K562 (cell line): ENCODE measurements around the gene IGSF3. TPM values are rescaled to one million over a fixed set of nuclear protein-coding genes. Genes with fewer than 3 reads are reported as not detected.

ENCODE experiments used
- ELK3 ChIP-seq: fragments of 450-650 bp; formaldehyde crosslinking; IDR thresholded peaks from 2 replicates; pipeline ENCODE4 v1.4.0; 2020; ENCODE audit warnings: mild to moderate bottlenecking
- FOXK2 ChIP-seq, 2 experiments: fragments of 450-650 bp; IDR thresholded peaks in 1 of 2; conservative IDR thresholded peaks in 1 of 2; 2 replicates each; pipeline ENCODE4 v1.6.1; 2016; ENCODE audit warnings: low read depth in 2 of 2, mild to moderate bottlenecking in 1 of 2
- HDAC6 ChIP-seq: IDR thresholded peaks from 2 replicates; pipeline ENCODE4 v1.6.1; 2012; ENCODE audit warnings: low read depth, mild to moderate bottlenecking, control low read depth, inconsistent platforms, low read length, moderate library complexity
- HOMEZ ChIP-seq: fragments of 250-450 bp; sonication (Bioruptor Pico); IDR thresholded peaks from 2 replicates; pipeline ENCODE4 v1.4.0; 2020; ENCODE audit warnings: mild to moderate bottlenecking, moderate library complexity
- LCOR ChIP-seq: sonication (generic); formaldehyde crosslinking; IDR thresholded peaks from 2 replicates; pipeline ENCODE4 v1.8.0; 2022; ENCODE audit warnings: mild to moderate bottlenecking, missing genetic modification reagents
- PHTF2 ChIP-seq: fragments of 250-450 bp; sonication (Bioruptor Pico); IDR thresholded peaks from 2 replicates; pipeline ENCODE4 v1.5.0; 2021; ENCODE audit warnings: mild to moderate bottlenecking
- RBM25 ChIP-seq: fragments of 200-400 bp; formaldehyde crosslinking; IDR thresholded peaks from 2 replicates; pipeline ENCODE4 v1.6.1; 2018; ENCODE audit warnings: low read length, low read depth, moderate library complexity; ENCODE audit not compliant: severe bottlenecking
- SMARCC2 ChIP-seq: fragments of 450-650 bp; IDR thresholded peaks from 2 replicates; pipeline ENCODE4 v1.6.1; 2017; ENCODE audit warnings: antibody characterized with exemption, moderate library complexity, mild to moderate bottlenecking, low read depth
- TAF9B ChIP-seq: fragments of 450-650 bp; IDR thresholded peaks from 2 replicates; pipeline ENCODE4 v1.6.1; 2018; ENCODE audit warnings: mild to moderate bottlenecking; ENCODE audit not compliant: partially characterized antibody
- ZBED1 ChIP-seq: IDR thresholded peaks from 2 replicates; pipeline ENCODE4 v1.6.1; 2014
- ZBTB49 ChIP-seq: sonication (generic); formaldehyde crosslinking; IDR thresholded peaks from 2 replicates; pipeline ENCODE4 v1.8.0; 2022; ENCODE audit warnings: missing genetic modification reagents, mild to moderate bottlenecking, borderline replicate concordance
- ZNF311 ChIP-seq: fragments of 250-450 bp; sonication (Bioruptor Pico); IDR thresholded peaks from 2 replicates; pipeline ENCODE4 v1.4.0; 2020; ENCODE audit warnings: mild to moderate bottlenecking, moderate library complexity
- ZZZ3 ChIP-seq: fragments of 450-650 bp; IDR thresholded peaks from 2 replicates; pipeline ENCODE4 v1.6.1; 2016; ENCODE audit warnings: antibody characterized with exemption, mild to moderate bottlenecking, moderate library complexity
- polyA plus RNA-seq, 8 experiments: library from polyadenylated mRNA; depleted of rRNA in 4 of 8; stranded (reverse) in 5 of 8; unstranded in 3 of 8; fragments of >200 nt; fragmentation: Nextera tagmentation in 2 of 8; fragmentation: Illumina TruSeq in 1 of 8; extraction: Ambion mirVana in 2 of 8; extraction: Trizol in 1 of 8; gene quantifications; 2 replicates each; pipeline versions ENCODE4 v1.2.1 to v1.2.3, GENCODE V29; 2011 to 2014; ENCODE audit warnings: inconsistent platforms in 1 of 8, missing spikeins in 1 of 8
- total RNA-seq, 7 experiments: library from RNA; depleted of rRNA in 6 of 7; stranded (reverse); fragments of >200 nt in 6 of 7; fragmentation: Illumina TruSeq in 2 of 7; extraction: Trizol in 2 of 7; gene quantifications; 2 replicates each; pipeline versions ENCODE4 v1.2.1 to v1.2.3, GENCODE V29; 2011 to 2021; ENCODE audit warnings: low replicate concordance in 1 of 7
- TF ChIP-seq, protein P1 (sequence below): fragments of 450-650 bp; formaldehyde crosslinking; IDR thresholded peaks from 2 replicates; pipeline ENCODE4 v1.4.0; 2020; ENCODE audit warnings: mild to moderate bottlenecking, moderate library complexity
- TF ChIP-seq, protein P2 (sequence below): fragments of 250-450 bp; sonication (Bioruptor Pico); IDR thresholded peaks from 2 replicates; pipeline ENCODE4 v1.5.0; 2022; ENCODE audit warnings: mild to moderate bottlenecking
- TF ChIP-seq, protein P3 (sequence below), 2 experiments: fragments of 450-650 bp in 1 of 2; sonication (generic) in 1 of 2; formaldehyde crosslinking; conservative IDR thresholded peaks; 2 replicates each; pipeline versions ENCODE4 v1.4.0 to v1.8.1; 2020 to 2022; ENCODE audit warnings: mild to moderate bottlenecking in 1 of 2, missing genetic modification reagents in 1 of 2
- TF ChIP-seq, protein P4 (sequence below): fragments of 450-650 bp; formaldehyde crosslinking; conservative IDR thresholded peaks from 2 replicates; pipeline ENCODE4 v1.4.0; 2022; ENCODE audit warnings: mild to moderate bottlenecking, missing genetic modification characterization

The IGSF3 gene
- total and polyA plus RNA-seq, 9 of the 15 experiments (the other 6 are each of a cell fraction or from before 2014, with no cell fraction given): 1.1 to 15.0 (median 8.3) TPM

GRCh38 chr1:116682641-116683221, 15.2 kb upstream of the IGSF3 start (continued):
- TF ChIP-seq RBM25: no peak
- peak; percentile 47; the same call in 1 of the 2 replicates for TF ChIP-seq ZNF311 (CRISPR knock-in tag)
- no peak for TF ChIP-seq ZZZ3
- TF ChIP-seq TAF9B: no peak
- TF ChIP-seq, protein P1, sequence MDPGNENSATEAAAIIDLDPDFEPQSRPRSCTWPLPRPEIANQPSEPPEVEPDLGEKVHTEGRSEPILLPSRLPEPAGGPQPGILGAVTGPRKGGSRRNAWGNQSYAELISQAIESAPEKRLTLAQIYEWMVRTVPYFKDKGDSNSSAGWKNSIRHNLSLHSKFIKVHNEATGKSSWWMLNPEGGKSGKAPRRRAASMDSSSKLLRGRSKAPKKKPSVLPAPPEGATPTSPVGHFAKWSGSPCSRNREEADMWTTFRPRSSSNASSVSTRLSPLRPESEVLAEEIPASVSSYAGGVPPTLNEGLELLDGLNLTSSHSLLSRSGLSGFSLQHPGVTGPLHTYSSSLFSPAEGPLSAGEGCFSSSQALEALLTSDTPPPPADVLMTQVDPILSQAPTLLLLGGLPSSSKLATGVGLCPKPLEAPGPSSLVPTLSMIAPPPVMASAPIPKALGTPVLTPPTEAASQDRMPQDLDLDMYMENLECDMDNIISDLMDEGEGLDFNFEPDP (CRISPR knock-in tag): no peak; the same call in 1 of the 2 replicates
- TF ChIP-seq, protein P2, sequence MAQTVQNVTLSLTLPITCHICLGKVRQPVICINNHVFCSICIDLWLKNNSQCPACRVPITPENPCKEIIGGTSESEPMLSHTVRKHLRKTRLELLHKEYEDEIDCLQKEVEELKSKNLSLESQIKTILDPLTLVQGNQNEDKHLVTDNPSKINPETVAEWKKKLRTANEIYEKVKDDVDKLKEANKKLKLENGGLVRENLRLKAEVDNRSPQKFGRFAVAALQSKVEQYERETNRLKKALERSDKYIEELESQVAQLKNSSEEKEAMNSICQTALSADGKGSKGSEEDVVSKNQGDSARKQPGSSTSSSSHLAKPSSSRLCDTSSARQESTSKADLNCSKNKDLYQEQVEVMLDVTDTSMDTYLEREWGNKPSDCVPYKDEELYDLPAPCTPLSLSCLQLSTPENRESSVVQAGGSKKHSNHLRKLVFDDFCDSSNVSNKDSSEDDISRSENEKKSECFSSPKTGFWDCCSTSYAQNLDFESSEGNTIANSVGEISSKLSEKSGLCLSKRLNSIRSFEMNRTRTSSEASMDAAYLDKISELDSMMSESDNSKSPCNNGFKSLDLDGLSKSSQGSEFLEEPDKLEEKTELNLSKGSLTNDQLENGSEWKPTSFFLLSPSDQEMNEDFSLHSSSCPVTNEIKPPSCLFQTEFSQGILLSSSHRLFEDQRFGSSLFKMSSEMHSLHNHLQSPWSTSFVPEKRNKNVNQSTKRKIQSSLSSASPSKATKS (CRISPR knock-in tag): no peak
- no peak for TF ChIP-seq LCOR (CRISPR knock-in tag)
- TF ChIP-seq ELK3: no peak
- no peak for TF ChIP-seq ZBED1
- no peak for TF ChIP-seq PHTF2 (CRISPR knock-in tag)
- no peak for TF ChIP-seq ZBTB49 (CRISPR knock-in tag)
- no peak for TF ChIP-seq SMARCC2
- TF ChIP-seq FOXK2 (conservative IDR thresholded peaks at IDR 0.05 in 1 of 2, IDR thresholded peaks at IDR 0.05 in 1 of 2; ENCODE audit: low read depth in 2 of 2): no peak
- TF ChIP-seq, protein P3, sequence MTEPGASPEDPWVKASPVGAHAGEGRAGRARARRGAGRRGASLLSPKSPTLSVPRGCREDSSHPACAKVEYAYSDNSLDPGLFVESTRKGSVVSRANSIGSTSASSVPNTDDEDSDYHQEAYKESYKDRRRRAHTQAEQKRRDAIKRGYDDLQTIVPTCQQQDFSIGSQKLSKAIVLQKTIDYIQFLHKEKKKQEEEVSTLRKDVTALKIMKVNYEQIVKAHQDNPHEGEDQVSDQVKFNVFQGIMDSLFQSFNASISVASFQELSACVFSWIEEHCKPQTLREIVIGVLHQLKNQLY (CRISPR knock-in tag; conservative IDR thresholded peaks at IDR 0.05): no peak
- TF ChIP-seq HDAC6: no peak
- no peak for TF ChIP-seq HOMEZ (CRISPR knock-in tag)
- TF ChIP-seq, protein P4, sequence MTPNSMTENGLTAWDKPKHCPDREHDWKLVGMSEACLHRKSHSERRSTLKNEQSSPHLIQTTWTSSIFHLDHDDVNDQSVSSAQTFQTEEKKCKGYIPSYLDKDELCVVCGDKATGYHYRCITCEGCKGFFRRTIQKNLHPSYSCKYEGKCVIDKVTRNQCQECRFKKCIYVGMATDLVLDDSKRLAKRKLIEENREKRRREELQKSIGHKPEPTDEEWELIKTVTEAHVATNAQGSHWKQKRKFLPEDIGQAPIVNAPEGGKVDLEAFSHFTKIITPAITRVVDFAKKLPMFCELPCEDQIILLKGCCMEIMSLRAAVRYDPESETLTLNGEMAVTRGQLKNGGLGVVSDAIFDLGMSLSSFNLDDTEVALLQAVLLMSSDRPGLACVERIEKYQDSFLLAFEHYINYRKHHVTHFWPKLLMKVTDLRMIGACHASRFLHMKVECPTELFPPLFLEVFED (CRISPR knock-in tag): no peak
